Tibial nerve (tissue), 4 donors: ENCODE measurements around the gene KIRREL3.

Source experiments
- CTCF ChIP-seq, 5 experiments: fragments of 200-600 bp in 3 of 5; fragments of 450-650 bp in 2 of 5; sonication (generic) in 3 of 5; IDR thresholded peaks; one replicate each; pipeline ENCODE4 v1.5.1; 2016 to 2019; ENCODE audit warnings: antibody characterized with exemption in 5 of 5, mild to moderate bottlenecking in 3 of 5, moderate library complexity in 2 of 5
- EP300 ChIP-seq, 2 donors: sonication (generic); formaldehyde crosslinking; IDR thresholded peaks; one replicate each; pipeline ENCODE4 v1.6.1; 2017; ENCODE audit warnings: antibody characterized with exemption in 2 of 2, mild to moderate bottlenecking in 1 of 2
- POLR2A ChIP-seq, 2 donors: fragments of 450-650 bp; IDR thresholded peaks; one replicate each; pipeline ENCODE4 v1.6.1; 2017; ENCODE audit warnings: antibody characterized with exemption in 2 of 2, mild to moderate bottlenecking in 2 of 2, moderate library complexity in 2 of 2

- TF ChIP-seq CTCF (IDR thresholded peaks at IDR 0.05) (no peak), POLR2A (IDR thresholded peaks at IDR 0.05) (no peak), EP300 (IDR thresholded peaks at IDR 0.05) (no peak)
These were observed 534.1 kb downstream of the KIRREL3 start for GRCh38 chr11:126466236-126467045.
